ENCODE measurements around the gene TECTA.

Gene TECTA

GRCh38 chr11:121100943-121101342, at the start of gene TECTA:
TSS of gene TECTA (plus strand) at chr11:121101243. CDS start at chr11:121102666, 1,423 bp downstream.
- DNase-seq (ENCODE audit: low spot score), result no peak
- in situ Hi-C loops (cut with MboI; ENCODE audit: low pct_unique_long_range_greater_than_20kb, low sequenced_read_pairs, unreplicated experiment), result no loop called here
- no peak for TF ChIP-seq CTCF (IDR thresholded peaks at IDR 0.05; ENCODE audit: extremely low read depth, insufficient read depth, missing control alignments)

- DNase-seq (ENCODE audit: low spot score), result no peak
- no peak for TF ChIP-seq CTCF (IDR thresholded peaks at IDR 0.05; ENCODE audit: extremely low read depth, insufficient read depth, missing control alignments)
- in situ Hi-C loops (cut with MboI; ENCODE audit: low pct_unique_long_range_greater_than_20kb, low sequenced_read_pairs, unreplicated experiment), result no loop called here
Measured at GRCh38 chr11:121053244-121053643, 47.8 kb upstream of the TECTA start.

GRCh38 chr11:121054266-121054665, 46.8 kb upstream of the TECTA start:
- in situ Hi-C loops (cut with MboI; ENCODE audit: low pct_unique_long_range_greater_than_20kb, low sequenced_read_pairs, unreplicated experiment), result no loop called here
- no peak for DNase-seq (ENCODE audit: low spot score)
- no peak for TF ChIP-seq CTCF (IDR thresholded peaks at IDR 0.05; ENCODE audit: extremely low read depth, insufficient read depth, missing control alignments)

GRCh38 chr11:121055076-121055475, 46.0 kb upstream of the TECTA start:
- no peak for DNase-seq (ENCODE audit: low spot score)
- TF ChIP-seq CTCF (IDR thresholded peaks at IDR 0.05; ENCODE audit: extremely low read depth, insufficient read depth, missing control alignments), result no peak
- in situ Hi-C loops (cut with MboI; ENCODE audit: low pct_unique_long_range_greater_than_20kb, low sequenced_read_pairs, unreplicated experiment), result no loop called here

- TF ChIP-seq CTCF (IDR thresholded peaks at IDR 0.05; ENCODE audit: extremely low read depth, insufficient read depth, missing control alignments), result no peak
- DNase-seq (ENCODE audit: low spot score), result no peak
- in situ Hi-C loops (cut with MboI; ENCODE audit: low pct_unique_long_range_greater_than_20kb, low sequenced_read_pairs, unreplicated experiment), result no loop called here
Measured at GRCh38 chr11:121057922-121058321, 43.1 kb upstream of the TECTA start.

GRCh38 chr11:121058941-121059340, 42.1 kb upstream of the TECTA start:
- in situ Hi-C loops (cut with MboI; ENCODE audit: low pct_unique_long_range_greater_than_20kb, low sequenced_read_pairs, unreplicated experiment), result no loop called here
- TF ChIP-seq CTCF (IDR thresholded peaks at IDR 0.05; ENCODE audit: extremely low read depth, insufficient read depth, missing control alignments), result no peak
- DNase-seq (ENCODE audit: low spot score), result no peak

GRCh38 chr11:121059605-121060004, 41.4 kb upstream of the TECTA start:
- no peak for TF ChIP-seq CTCF (IDR thresholded peaks at IDR 0.05; ENCODE audit: extremely low read depth, insufficient read depth, missing control alignments)
- in situ Hi-C loops (cut with MboI; ENCODE audit: low pct_unique_long_range_greater_than_20kb, low sequenced_read_pairs, unreplicated experiment), result no loop called here
- DNase-seq (ENCODE audit: low spot score), result peak; percentile 29

Measured in GM13977 (cell line).